GM12872 (cell line): ENCODE results near the gene TBC1D1.

ENCODE experiments used
- CTCF ChIP-seq: IDR thresholded peaks from 3 replicates; pipeline ENCODE4 v1.5.1; 2011; ENCODE audit warnings: low read depth, mild to moderate bottlenecking, low read length, moderate library complexity; ENCODE audit not compliant: insufficient read depth

The TBC1D1 gene

GRCh38 chr4:38099908-38100407 is 209.1 kb downstream of the TBC1D1 start:
- no peak for TF ChIP-seq CTCF

- no peak for TF ChIP-seq CTCF
Observed at GRCh38 chr4:38100474-38101255, 209.8 kb downstream of the TBC1D1 start.

- no peak for TF ChIP-seq CTCF
Observed at GRCh38 chr4:38101563-38101962, 210.7 kb downstream of the TBC1D1 start.

- TF ChIP-seq CTCF, result no peak
Observed at GRCh38 chr4:38102957-38103588, 212.2 kb downstream of the TBC1D1 start.

GRCh38 chr4:38105475-38106220 is 214.8 kb downstream of the TBC1D1 start:
- TF ChIP-seq CTCF, result no peak

GRCh38 chr4:38106311-38106710 is 215.4 kb downstream of the TBC1D1 start:
- no peak for TF ChIP-seq CTCF

GRCh38 chr4:38106886-38107514 is 216.1 kb downstream of the TBC1D1 start:
- TF ChIP-seq CTCF, result no peak
